ENCODE results near the gene GRK5.

The GRK5 gene

DNA sequence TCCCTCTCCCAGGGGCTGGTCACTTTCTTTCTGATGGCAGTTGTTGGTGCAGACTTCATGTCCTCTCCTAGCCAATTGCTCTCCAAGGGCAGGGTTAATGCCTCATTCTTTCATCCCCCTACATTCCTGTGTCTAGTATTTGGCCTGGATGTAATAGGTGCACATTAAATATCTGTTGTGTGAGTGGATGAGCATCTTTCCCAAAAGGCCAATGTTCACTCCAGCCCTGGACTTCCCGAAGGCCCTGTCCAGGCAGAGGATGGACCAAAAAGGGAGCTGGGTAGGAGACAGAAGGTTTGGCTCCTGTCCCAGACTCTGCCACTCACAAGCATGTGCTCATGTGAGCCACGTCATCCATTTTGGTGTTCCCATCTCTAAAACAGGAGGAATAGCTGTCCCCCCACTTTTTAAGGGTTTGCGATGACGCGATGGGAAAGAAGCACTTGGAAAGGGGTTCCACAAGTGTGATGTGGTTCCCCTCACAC, 287.7 kb downstream of the GRK5 start:
- TF ChIP-seq, protein P1, sequence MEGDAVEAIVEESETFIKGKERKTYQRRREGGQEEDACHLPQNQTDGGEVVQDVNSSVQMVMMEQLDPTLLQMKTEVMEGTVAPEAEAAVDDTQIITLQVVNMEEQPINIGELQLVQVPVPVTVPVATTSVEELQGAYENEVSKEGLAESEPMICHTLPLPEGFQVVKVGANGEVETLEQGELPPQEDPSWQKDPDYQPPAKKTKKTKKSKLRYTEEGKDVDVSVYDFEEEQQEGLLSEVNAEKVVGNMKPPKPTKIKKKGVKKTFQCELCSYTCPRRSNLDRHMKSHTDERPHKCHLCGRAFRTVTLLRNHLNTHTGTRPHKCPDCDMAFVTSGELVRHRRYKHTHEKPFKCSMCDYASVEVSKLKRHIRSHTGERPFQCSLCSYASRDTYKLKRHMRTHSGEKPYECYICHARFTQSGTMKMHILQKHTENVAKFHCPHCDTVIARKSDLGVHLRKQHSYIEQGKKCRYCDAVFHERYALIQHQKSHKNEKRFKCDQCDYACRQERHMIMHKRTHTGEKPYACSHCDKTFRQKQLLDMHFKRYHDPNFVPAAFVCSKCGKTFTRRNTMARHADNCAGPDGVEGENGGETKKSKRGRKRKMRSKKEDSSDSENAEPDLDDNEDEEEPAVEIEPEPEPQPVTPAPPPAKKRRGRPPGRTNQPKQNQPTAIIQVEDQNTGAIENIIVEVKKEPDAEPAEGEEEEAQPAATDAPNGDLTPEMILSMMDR (conservative IDR thresholded peaks at IDR 0.05; ENCODE audit: low read depth, low read length): no peak
- no peak for DNase-seq (ENCODE audit: low read depth)
- no peak overlapping the region for H3K4me3 ChIP-seq (ENCODE audit: low read depth, low read length)

DNA sequence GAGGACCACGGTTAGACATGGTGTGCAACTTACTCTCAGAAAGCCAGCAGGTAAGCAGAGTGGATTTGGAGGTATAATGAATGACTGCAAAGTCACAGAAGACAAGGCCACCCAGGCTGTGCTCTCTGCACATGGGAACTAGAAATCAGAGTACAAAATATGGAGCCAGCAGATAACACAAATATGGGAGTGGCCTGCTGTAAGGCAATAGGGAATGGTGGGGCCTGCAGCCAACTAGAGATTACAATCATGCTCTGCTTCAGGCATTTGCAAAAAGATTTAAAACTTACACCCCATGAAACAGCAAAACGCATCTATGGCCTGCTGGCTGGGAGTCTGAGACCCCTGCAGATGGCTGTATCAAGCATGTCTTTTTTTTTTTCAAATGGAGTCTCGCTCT, 288.2 kb downstream of the GRK5 start:
- no peak for DNase-seq (ENCODE audit: low read depth)
- no peak overlapping the region for H3K4me3 ChIP-seq (ENCODE audit: low read depth, low read length)
- TF ChIP-seq, protein P1 (conservative IDR thresholded peaks at IDR 0.05; ENCODE audit: low read depth, low read length): no peak

DNA sequence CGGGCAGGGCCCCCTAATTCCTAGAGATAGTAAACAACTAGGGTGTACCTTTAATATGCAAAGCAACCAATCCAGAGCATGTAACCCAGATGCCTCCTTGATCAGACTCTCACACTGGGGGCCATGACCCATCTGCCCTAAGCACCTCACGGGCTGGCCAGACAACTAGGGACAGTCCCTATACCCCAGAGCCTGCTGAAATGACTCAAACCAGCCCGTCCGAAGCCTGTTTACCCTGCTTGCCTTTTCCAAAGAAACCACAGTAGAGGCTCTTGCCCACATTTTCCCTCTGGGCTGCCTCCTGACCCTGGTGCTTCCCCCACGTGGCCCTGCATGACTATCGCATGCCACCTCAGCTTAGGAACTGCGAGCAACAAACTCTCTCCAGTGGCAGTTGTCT, 288.9 kb downstream of the GRK5 start:
- TF ChIP-seq, protein P1 (conservative IDR thresholded peaks at IDR 0.05; ENCODE audit: low read depth, low read length): no peak
- H3K4me3 ChIP-seq (ENCODE audit: low read depth, low read length): no peak overlapping the region
- DNase-seq (ENCODE audit: low read depth): no peak

DNA sequence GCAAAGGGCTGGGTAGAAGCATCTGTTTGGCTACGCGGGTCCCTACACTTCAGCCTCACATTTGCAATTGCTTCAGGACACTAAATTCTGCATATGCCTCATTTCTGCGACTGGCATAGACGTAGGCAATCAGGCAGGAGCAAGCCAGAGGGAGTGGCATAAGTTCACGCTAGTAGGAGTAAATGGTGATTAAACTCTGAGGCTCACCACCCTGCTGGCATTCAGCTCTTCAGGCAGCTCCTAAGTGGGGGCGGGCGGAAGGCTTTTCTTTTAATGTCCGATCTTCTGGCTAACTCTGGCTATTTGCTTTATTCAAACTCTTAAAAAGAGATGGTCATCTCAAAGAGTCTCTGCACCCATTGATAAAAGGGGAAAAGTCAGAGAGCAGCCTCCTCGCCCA, 289.9 kb downstream of the GRK5 start:
- H3K4me3 ChIP-seq (ENCODE audit: low read depth, low read length): no peak overlapping the region
- TF ChIP-seq, protein P1 (conservative IDR thresholded peaks at IDR 0.05; ENCODE audit: low read depth, low read length): no peak
- no peak for DNase-seq (ENCODE audit: low read depth)

DNA sequence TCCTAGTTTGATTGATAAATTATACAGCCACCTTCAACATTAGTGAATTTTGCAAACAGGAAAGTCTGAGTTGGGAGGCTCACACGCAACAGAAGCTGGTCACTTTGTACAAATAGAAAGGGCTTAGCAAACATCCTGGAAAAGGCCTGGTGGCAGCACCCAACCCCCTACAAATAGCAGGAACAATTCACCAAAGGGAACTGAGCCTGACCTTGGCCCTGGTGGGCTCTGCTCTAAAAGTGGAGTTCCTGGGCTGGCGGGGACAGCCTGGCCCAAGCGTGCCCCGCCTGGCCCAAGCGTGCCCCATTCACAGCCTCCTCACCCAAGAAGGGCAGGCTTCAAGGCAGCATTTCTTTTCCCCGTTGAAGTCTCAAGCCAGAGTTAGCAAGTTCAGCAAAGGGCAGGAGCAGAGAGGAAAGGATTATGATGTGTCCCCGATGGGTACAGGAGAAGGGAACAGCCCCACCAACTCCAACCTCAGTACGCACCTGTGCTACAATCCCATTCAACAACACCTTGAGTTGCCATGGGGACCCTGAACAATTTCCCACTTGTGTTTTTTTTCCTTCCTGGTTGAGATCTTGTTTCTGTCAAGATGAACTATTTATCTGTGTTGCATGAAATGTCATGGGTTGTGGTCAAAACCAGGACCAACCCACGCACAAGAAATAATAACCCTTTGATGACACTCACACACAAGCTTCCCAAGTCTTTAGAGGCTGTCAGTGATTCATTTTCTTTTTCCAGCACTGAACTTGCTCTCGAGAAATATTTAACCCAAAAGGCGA, 291.7 kb downstream of the GRK5 start:
- peak; percentile 30 for DNase-seq (ENCODE audit: low read depth)
- no peak overlapping the region for H3K4me3 ChIP-seq (ENCODE audit: low read depth, low read length)
- TF ChIP-seq, protein P1 (conservative IDR thresholded peaks at IDR 0.05; ENCODE audit: low read depth, low read length): no peak

DNA sequence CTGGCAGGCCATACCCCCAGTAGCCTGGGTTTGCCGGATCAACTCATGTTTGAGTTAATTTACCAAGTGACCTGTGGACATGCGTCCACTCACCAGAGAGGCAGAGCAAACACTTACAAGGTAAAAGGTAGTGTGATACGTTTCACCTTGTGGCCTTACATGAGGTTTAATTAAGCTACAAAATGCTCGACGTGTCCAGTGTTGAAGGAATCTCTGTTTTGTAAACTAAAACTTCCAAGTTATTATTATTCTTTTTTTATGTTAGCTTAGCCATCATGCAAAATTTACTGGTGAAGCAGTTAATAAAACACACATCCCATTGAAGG, 292.3 kb downstream of the GRK5 start:
- no peak for DNase-seq (ENCODE audit: low read depth)
- H3K4me3 ChIP-seq (ENCODE audit: low read depth, low read length): no peak overlapping the region
- TF ChIP-seq, protein P1 (conservative IDR thresholded peaks at IDR 0.05; ENCODE audit: low read depth, low read length): no peak

Measured in choroid plexus epithelial cell (primary cell).